Stimulated activated CD8-positive, alpha-beta memory T cell treated with anti-CD3 and anti-CD28 coated beads, Interleukin-4, amount 100 ng/mL, for 1 hour (primary cell): ENCODE data around the gene ARHGAP45.
"Not testable (repeated sequence)": the region's sequence is repeated elsewhere in the genome, so short reads cannot be mapped to it uniquely, and the experiment has no call there.

Experiments used
- DNase-seq, 2 donors: peaks; one replicate each; pipeline ENCODE4 v3.0.0-alpha.2; 2020; ENCODE audit warnings: low read depth in 2 of 2, low spot score in 1 of 2

Gene ARHGAP45

GRCh38 chr19:1066748-1067340 is at the start of gene ARHGAP45:
TSS of gene ARHGAP45 (plus strand) at chr19:1067167. CDS start at chr19:1067406, 239 bp downstream.
- DNase-seq: peak in 1 of 2 donors; percentile 69

GRCh38 chr19:1017906-1018305 is 49.1 kb upstream of the ARHGAP45 start:
- no peak for DNase-seq

GRCh38 chr19:1018393-1018792 is 48.6 kb upstream of the ARHGAP45 start:
- DNase-seq: no peak

- no peak for DNase-seq
Observed at GRCh38 chr19:1018932-1019615, 47.9 kb upstream of the ARHGAP45 start.

- DNase-seq: no peak
Observed at GRCh38 chr19:1019616-1019961, 47.4 kb upstream of the ARHGAP45 start.

- DNase-seq: no peak
Observed at GRCh38 chr19:1019980-1020867, 46.7 kb upstream of the ARHGAP45 start.

- peak; percentile 95 to 96 for DNase-seq
Observed at GRCh38 chr19:1020868-1021425, 46.0 kb upstream of the ARHGAP45 start, which contains the start of gene TMEM259. TSS of gene TMEM259 (minus strand) at chr19:1021123. CDS start at chr19:1020996, 127 bp downstream.

GRCh38 chr19:1023883-1024188 is 43.1 kb upstream of the ARHGAP45 start:
- not testable (repeated sequence) for DNase-seq

GRCh38 chr19:1025080-1025479 is 41.9 kb upstream of the ARHGAP45 start:
- DNase-seq: not testable (repeated sequence)

- DNase-seq: peak in 1 of 2 donors; percentile 35
Observed at GRCh38 chr19:1025960-1026782, 40.8 kb upstream of the ARHGAP45 start, which contains the start of gene CNN2. TSS of gene CNN2 (plus strand) at chr19:1026608. CDS start at chr19:1026662, 54 bp downstream.

GRCh38 chr19:1026783-1027649 is 40.0 kb upstream of the ARHGAP45 start:
- DNase-seq: no peak

GRCh38 chr19:1027650-1028061 is 39.3 kb upstream of the ARHGAP45 start:
- no peak for DNase-seq

GRCh38 chr19:1028062-1028926 is 38.7 kb upstream of the ARHGAP45 start:
- DNase-seq: no peak

GRCh38 chr19:1032264-1032867 is 34.6 kb upstream of the ARHGAP45 start:
- DNase-seq: no peak

GRCh38 chr19:1035998-1036621 is 30.9 kb upstream of the ARHGAP45 start:
- no peak for DNase-seq

- DNase-seq: no peak
Observed at GRCh38 chr19:1037621-1038064, 29.3 kb upstream of the ARHGAP45 start.

- no peak for DNase-seq
Observed at GRCh38 chr19:1038978-1039645, 27.9 kb upstream of the ARHGAP45 start.
